ENCODE data around the gene ANKRD22.

The ANKRD22 gene

GRCh38 chr10:88851706-88852105, at the start of gene ANKRD22:
Gene ANKRD22, minus strand, starts transcription at chr10:88851844. Its CDS starts 237 bp downstream, at chr10:88851607.
- DNase-seq, result no peak
- H3K9me3 ChIP-seq (replicated peaks; ENCODE audit: insufficient read depth, low read length), result no peaks in the 10 kb centered on the region
- no peak within 1 kb of the TSS for H3K27ac ChIP-seq (ENCODE audit: low read length)
- no peaks in the 10 kb centered on the region for H3K9me2 ChIP-seq (replicated peaks; ENCODE audit: insufficient read depth, low read length)
- no peaks in the 10 kb centered on the region for H3K79me2 ChIP-seq (ENCODE audit: low read length)
- no peak within 1 kb of the TSS for H3K4me3 ChIP-seq (ENCODE audit: low read length)
- TF ChIP-seq EZH2phosphoT487 (IDR thresholded peaks at IDR 0.05; ENCODE audit: low read length) (no peak), CTCF (IDR thresholded peaks at IDR 0.05; ENCODE audit: low read length) (no peak), EZH2 (optimal IDR thresholded peaks at IDR 0.05; ENCODE audit: low read depth, low read length) (no peak)
- H2AFZ ChIP-seq (ENCODE audit: low read length), result no peak within 1 kb of the TSS
- H4K20me1 ChIP-seq (ENCODE audit: insufficient read depth, low read length), result no peaks in the 10 kb centered on the region
- H3K36me3 ChIP-seq (replicated peaks; ENCODE audit: insufficient read depth, low read length), result no peaks in the 10 kb centered on the region
- no peaks in the 10 kb centered on the region for H3F3A ChIP-seq (ENCODE audit: insufficient read depth, low read length)
- H3K4me1 ChIP-seq (ENCODE audit: low read length), result no peaks in the 10 kb centered on the region
- H3K4me2 ChIP-seq (ENCODE audit: low read depth, low read length), result no peak within 1 kb of the TSS
- no peaks in the 10 kb centered on the region for H3K27me3 ChIP-seq (replicated peaks; ENCODE audit: insufficient read depth, low read length)
- no peak within 1 kb of the TSS for H3K9ac ChIP-seq (ENCODE audit: low read length)

- no peak for DNase-seq
- Histone ChIP-seq H2AFZ (ENCODE audit: low read length) (no peak overlapping the region), H4K20me1 (ENCODE audit: insufficient read depth, low read length) (no peaks in the 10 kb centered on the region), H3F3A (ENCODE audit: insufficient read depth, low read length) (no peaks in the 10 kb centered on the region), H3K4me3 (ENCODE audit: low read length) (no peak overlapping the region), H3K27me3 (replicated peaks; ENCODE audit: insufficient read depth, low read length) (no peaks in the 10 kb centered on the region), H3K4me2 (ENCODE audit: low read depth, low read length) (no peak overlapping the region), H3K9ac (ENCODE audit: low read length) (no peak overlapping the region), H3K79me2 (ENCODE audit: low read length) (no peaks in the 10 kb centered on the region), H3K9me3 (replicated peaks; ENCODE audit: insufficient read depth, low read length) (no peaks in the 10 kb centered on the region), H3K36me3 (replicated peaks; ENCODE audit: insufficient read depth, low read length) (no peaks in the 10 kb centered on the region), H3K4me1 (ENCODE audit: low read length) (peaks cover 7% of the 10 kb centered on the region), H3K9me2 (replicated peaks; ENCODE audit: insufficient read depth, low read length) (no peaks in the 10 kb centered on the region), H3K27ac (ENCODE audit: low read length) (no peak overlapping the region)
- no peak for TF ChIP-seq EZH2 (optimal IDR thresholded peaks at IDR 0.05; ENCODE audit: low read depth, low read length)
- no peak for TF ChIP-seq CTCF (IDR thresholded peaks at IDR 0.05; ENCODE audit: low read length)
- no peak for TF ChIP-seq EZH2phosphoT487 (IDR thresholded peaks at IDR 0.05; ENCODE audit: low read length)
Measured at GRCh38 chr10:88899886-88900285, 48.2 kb upstream of the ANKRD22 start.

GRCh38 chr10:88898727-88899126, 47.1 kb upstream of the ANKRD22 start:
- H3K79me2 ChIP-seq (ENCODE audit: low read length), result no peaks in the 10 kb centered on the region
- no peaks in the 10 kb centered on the region for H3K36me3 ChIP-seq (replicated peaks; ENCODE audit: insufficient read depth, low read length)
- H3K9ac ChIP-seq (ENCODE audit: low read length), result no peak overlapping the region
- no peaks in the 10 kb centered on the region for H3F3A ChIP-seq (ENCODE audit: insufficient read depth, low read length)
- no peak for DNase-seq
- no peak overlapping the region for H3K27ac ChIP-seq (ENCODE audit: low read length)
- peaks cover 7% of the 10 kb centered on the region for H3K4me1 ChIP-seq (ENCODE audit: low read length)
- H3K4me3 ChIP-seq (ENCODE audit: low read length), result no peak overlapping the region
- H4K20me1 ChIP-seq (ENCODE audit: insufficient read depth, low read length), result no peaks in the 10 kb centered on the region
- TF ChIP-seq EZH2 (optimal IDR thresholded peaks at IDR 0.05; ENCODE audit: low read depth, low read length), result no peak
- TF ChIP-seq EZH2phosphoT487 (IDR thresholded peaks at IDR 0.05; ENCODE audit: low read length), result no peak
- no peak for TF ChIP-seq CTCF (IDR thresholded peaks at IDR 0.05; ENCODE audit: low read length)
- H3K9me3 ChIP-seq (replicated peaks; ENCODE audit: insufficient read depth, low read length), result no peaks in the 10 kb centered on the region
- no peaks in the 10 kb centered on the region for H3K27me3 ChIP-seq (replicated peaks; ENCODE audit: insufficient read depth, low read length)
- no peak overlapping the region for H2AFZ ChIP-seq (ENCODE audit: low read length)
- no peaks in the 10 kb centered on the region for H3K9me2 ChIP-seq (replicated peaks; ENCODE audit: insufficient read depth, low read length)
- H3K4me2 ChIP-seq (ENCODE audit: low read depth, low read length), result no peak overlapping the region
